ENCODE results near the gene COL17A1.

The COL17A1 gene

DNA sequence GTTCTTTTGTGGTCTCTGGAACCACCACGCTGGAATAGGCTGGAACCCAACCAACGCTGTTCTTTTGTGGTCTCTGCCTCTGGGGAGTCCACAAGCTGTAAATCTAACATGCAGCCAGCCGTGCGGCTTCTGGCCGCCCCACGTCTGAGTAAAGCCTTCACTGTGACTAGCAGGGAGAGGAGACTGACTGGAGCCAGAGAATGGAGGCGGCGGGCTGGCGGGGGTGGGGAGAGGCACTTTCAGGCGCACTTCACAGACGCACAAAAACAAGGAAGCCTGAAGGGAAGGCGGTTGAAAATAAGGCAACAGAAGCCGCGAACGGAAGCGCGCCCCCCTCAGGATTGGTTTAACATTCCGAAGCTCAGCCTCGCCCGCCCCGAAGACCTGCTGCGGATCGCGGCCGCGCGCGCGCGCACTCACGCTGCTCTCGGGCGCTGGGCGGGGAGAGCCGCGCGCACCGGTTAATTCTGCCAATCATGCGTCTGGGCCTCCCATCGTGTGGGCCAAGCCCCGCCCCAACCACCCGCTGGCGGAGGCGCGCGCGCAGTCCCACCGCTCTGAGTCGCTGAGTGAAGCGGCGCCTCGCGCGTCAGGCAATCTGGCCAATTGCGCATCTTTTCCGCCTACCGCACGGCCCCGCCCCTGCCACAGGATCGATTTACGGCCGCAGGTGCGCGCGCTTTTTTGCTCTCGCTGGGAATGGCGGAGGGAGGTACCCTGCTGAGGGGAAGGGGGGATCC is 36.0 kb upstream of the COL17A1 start, which contains the start of gene SFR1:
SFR1 (plus strand) TSS at position 687 of the 740 bp plus-strand sequence; CDS start at position 700, 13 bp downstream.
- TF ChIP-seq CTCF (IDR thresholded peaks at IDR 0.05; ENCODE audit: low read depth, low read length) = peak; percentile 55
- peak; percentile 96 for DNase-seq (ENCODE audit: extremely low read depth, low read depth)

- DNase-seq (ENCODE audit: extremely low read depth, low read depth) = peak; percentile 86
- no peak for TF ChIP-seq CTCF (IDR thresholded peaks at IDR 0.05; ENCODE audit: low read depth, low read length)
These were observed 35.3 kb upstream of the COL17A1 start for GRCh38 chr10:104120903-104121484.

DNA sequence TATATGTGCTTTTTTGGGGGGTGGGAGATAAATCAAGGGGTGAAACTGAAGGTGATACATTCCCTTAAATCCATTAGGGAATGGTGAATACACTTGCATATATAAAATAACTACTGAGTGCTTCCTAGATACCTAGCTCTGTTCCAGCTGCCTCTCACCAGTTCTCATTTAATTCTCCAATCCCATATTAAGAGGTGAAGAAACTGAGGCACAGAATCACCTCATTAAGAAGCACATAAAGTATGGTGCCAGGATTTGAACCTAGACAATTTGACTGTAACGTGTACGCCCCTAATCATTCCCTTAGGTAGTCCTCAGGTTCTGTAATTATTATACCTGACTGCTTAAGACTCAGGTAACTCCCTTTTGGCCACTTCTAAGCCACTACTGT is 34.8 kb upstream of the COL17A1 start:
- no peak for DNase-seq (ENCODE audit: extremely low read depth, low read depth)
- TF ChIP-seq CTCF (IDR thresholded peaks at IDR 0.05; ENCODE audit: low read depth, low read length) = no peak

DNA sequence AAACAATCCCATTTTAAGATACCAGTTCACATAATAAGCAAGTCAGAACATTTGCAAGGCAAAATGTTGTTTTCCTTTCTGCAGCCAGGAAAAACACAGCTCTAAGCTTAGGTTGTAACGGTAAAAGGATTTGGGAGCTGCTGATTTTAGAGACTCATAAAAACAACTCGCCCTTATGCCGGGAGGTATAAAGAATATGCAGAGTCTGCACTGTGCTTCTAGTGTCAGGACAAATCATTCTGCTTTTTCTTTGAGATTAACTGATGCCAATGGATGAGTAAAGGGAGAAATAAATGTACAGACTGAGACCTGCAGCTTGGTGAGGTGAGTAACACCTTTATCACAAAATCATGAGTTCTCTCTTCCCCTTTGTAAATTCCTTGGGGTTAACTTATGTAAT is 34.3 kb upstream of the COL17A1 start:
- TF ChIP-seq CTCF (IDR thresholded peaks at IDR 0.05; ENCODE audit: low read depth, low read length) = no peak
- no peak for DNase-seq (ENCODE audit: extremely low read depth, low read depth)

DNA sequence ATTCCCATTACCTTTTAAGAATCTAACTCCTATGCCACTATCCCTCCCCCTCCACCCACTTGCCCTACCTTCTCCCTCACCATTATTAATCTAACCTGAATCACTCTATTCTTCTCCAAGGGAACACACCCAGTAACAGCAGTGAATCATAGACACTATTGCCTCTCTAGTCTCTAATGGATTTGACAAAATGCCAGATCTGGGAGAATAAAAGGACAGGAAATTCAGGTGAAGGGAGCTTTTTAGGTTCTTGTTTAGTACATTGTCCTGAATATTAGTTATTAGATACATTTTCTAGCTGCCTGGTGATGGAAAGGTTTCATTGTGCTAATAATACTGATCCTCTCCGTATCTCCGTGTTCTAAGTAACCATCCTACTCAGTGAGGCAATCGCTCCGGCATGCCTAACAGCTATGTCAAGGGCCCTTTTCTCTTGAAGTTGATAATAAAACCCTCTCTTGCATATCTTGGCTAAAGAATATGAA is 32.2 kb upstream of the COL17A1 start:
- DNase-seq (ENCODE audit: extremely low read depth, low read depth) = no peak
- TF ChIP-seq CTCF (IDR thresholded peaks at IDR 0.05; ENCODE audit: low read depth, low read length) = no peak

DNA sequence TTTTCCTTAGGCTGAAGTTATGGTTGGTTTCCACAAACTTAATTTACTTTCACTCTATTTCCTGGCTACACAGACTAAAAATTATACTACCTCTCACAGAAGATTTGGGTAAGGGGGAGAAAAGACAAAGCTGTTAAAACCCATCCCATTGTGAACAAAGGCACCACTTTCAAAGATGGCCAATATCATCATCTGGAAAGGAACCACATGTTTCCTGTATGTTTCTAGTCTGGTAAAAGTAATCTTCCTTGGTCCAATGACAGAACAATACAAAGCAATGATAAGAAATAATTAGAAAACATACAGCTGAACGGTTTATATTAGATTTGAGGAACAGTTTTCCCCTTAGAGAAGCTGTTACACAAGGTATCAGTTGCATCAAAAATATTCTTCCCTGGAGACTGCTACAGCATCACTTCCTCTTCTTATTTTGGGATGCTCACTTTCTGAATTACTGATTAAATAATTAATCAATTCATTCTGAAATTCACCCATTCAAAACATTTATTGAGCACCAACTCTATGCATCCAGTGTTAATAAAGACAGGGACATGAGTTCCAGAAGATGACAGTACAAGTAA is 27.8 kb upstream of the COL17A1 start:
- no peak for TF ChIP-seq CTCF (IDR thresholded peaks at IDR 0.05; ENCODE audit: low read depth, low read length)
- DNase-seq (ENCODE audit: extremely low read depth, low read depth) = no peak

Data from AG09319 (cell line).